HG03045 (cell line): ENCODE results near the gene DNAL1.
"Not testable (repeated sequence)": the region's sequence is repeated elsewhere in the genome, so short reads cannot be mapped to it uniquely, and the experiment has no call there.

ENCODE experiments used
- ATAC-seq: cut with Tn5 transposase; IDR thresholded peaks from one replicate; pipeline ENCODE4 v1.9.1; 2021; ENCODE audit warnings: mild to moderate bottlenecking, moderate library complexity; ENCODE audit not compliant: unreplicated experiment

The DNAL1 gene

GRCh38 chr14:73696466-73697400 lies 51.9 kb downstream of the DNAL1 start:
- peak; percentile 64 for ATAC-seq

GRCh38 chr14:73700325-73700724 lies 55.5 kb downstream of the DNAL1 start:
- ATAC-seq, result no peak

GRCh38 chr14:73708076-73708475 lies 63.3 kb downstream of the DNAL1 start:
- ATAC-seq, result not testable (repeated sequence)

- ATAC-seq, result no peak
Measured at GRCh38 chr14:73709904-73710469, 65.2 kb downstream of the DNAL1 start.

- no peak for ATAC-seq
Measured at GRCh38 chr14:73710737-73711136, 66.0 kb downstream of the DNAL1 start.

GRCh38 chr14:73712071-73712506 lies 67.3 kb downstream of the DNAL1 start:
- no peak for ATAC-seq

- ATAC-seq, result no peak
Measured at GRCh38 chr14:73712540-73713180, 67.9 kb downstream of the DNAL1 start.

- no peak for ATAC-seq
Measured at GRCh38 chr14:73713206-73713802, 68.5 kb downstream of the DNAL1 start.

GRCh38 chr14:73713803-73714655 lies 69.2 kb downstream of the DNAL1 start, which contains the start of gene PNMA1:
Gene PNMA1, minus strand, starts transcription at chr14:73714384. Its CDS starts 745 bp downstream, at chr14:73713639.
- peak; percentile 65 for ATAC-seq

- peak; percentile 1 for ATAC-seq
Measured at GRCh38 chr14:73714656-73715081, 69.9 kb downstream of the DNAL1 start.

- ATAC-seq, result no peak
Measured at GRCh38 chr14:73715707-73716106, 70.9 kb downstream of the DNAL1 start.

GRCh38 chr14:73717266-73717665 lies 72.5 kb downstream of the DNAL1 start:
- ATAC-seq, result no peak

- ATAC-seq, result no peak
Measured at GRCh38 chr14:73717711-73718417, 73.1 kb downstream of the DNAL1 start.

- ATAC-seq, result no peak
Measured at GRCh38 chr14:73718418-73719251, 73.8 kb downstream of the DNAL1 start.

- no peak for ATAC-seq
Measured at GRCh38 chr14:73719361-73719760, 74.6 kb downstream of the DNAL1 start.

- no peak for ATAC-seq
Measured at GRCh38 chr14:73719791-73720190, 75.0 kb downstream of the DNAL1 start.

GRCh38 chr14:73720636-73721035 lies 75.8 kb downstream of the DNAL1 start:
- ATAC-seq, result no peak

GRCh38 chr14:73721101-73721821 lies 76.5 kb downstream of the DNAL1 start:
- ATAC-seq, result no peak
